Cerebellar cortex (tissue), 1 donor: ENCODE results near the gene GINS1.

Experiments
- DNase-seq: peaks from one replicate; pipeline ENCODE4 v3.0.0-alpha.2; 2015; ENCODE audit warnings: low spot score

The GINS1 gene

DNA sequence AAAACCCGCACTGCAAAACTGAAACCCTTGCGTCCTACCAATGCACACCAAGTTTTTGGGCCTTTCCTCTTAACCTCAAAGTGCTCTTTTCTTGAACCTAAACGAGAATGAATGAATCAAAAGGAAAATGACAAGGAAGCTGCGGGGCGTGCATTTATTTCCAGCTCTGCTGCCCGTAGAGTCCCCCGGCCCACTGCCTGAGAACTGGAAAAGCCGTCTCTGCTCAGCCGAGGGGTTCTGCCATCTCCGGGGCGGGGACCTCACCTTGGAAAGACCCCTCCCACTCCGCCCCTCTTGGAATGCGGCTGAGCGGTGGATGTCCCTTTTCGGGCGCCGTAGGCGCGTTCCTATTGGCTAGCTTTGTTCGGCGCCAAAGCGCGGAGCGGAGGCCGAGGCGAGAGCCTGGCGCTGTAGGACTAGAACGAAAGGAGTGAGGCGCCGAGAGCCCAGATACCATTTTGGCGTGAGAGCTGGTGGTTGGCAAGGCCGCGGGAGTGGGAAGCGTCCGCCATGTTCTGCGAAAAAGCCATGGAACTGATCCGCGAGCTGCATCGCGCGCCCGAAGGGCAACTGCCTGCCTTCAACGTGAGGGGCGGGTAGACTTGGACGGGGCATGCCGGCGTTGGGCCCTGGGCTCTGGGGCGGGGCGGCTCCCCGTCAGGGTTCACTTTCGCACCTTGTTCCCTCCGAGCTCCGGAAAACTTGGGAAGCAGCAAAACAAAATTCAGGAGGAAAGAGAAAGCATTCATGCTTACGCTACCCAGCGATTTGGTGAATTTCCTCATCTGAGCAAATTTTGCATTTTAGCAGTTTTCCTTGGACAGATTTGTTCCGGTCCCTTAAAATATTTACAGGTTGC, at the start of gene GINS1:
Gene GINS1 (plus strand): TSS at position 363 of the 859 bp plus-strand sequence. CDS start 148 bp downstream, at position 511.
- peak; percentile 91 for DNase-seq

DNA sequence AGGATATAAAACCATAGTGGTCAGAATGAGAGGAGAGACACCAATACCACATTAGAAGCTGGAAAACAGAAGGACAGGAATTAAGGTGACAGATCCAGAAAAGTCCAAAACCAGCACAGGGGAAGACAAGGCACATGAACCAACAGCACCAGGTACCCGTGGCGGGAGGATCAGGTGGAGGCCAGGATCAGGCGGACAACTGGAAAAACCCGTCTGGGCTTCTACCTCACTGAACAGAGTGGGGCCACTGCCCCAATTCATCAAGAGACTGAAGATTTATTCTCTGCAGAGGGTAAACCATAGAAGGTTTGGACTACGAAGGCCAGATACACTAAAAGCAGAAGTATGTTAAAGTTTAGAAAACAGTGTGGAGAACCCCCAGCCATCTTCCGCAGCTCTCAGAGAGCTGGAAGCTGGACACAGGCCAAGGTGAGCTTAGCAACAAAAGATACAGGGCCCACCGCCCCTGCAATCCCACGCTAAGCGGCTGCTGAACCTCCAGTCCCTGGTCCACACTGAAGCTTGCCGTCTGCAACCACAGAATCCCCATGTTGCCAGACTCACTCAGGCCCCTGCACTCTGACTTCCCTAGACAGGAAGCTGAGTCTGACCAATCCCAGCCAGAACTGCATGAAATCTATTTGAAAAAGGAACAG, 46.7 kb upstream of the GINS1 start:
- no peak for DNase-seq

DNA sequence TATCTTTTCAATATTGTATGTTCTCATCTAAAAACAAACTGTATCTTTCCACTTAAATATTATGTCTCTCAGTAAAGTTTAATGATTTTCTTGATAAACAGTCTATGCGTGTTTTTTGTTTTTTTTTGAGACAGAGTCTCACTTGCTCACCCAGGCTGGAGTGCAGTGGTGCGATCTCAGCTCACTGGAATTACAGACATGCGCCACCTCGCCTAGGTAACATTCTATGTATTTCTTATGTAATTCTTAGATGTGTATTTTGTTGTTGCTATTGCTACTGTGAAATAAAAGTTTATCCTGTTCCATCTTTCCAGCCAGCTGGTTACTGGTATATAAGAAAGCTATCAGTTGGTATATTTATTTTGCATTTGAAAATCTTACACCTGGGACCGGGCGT, 46.2 kb upstream of the GINS1 start:
- no peak for DNase-seq

DNA sequence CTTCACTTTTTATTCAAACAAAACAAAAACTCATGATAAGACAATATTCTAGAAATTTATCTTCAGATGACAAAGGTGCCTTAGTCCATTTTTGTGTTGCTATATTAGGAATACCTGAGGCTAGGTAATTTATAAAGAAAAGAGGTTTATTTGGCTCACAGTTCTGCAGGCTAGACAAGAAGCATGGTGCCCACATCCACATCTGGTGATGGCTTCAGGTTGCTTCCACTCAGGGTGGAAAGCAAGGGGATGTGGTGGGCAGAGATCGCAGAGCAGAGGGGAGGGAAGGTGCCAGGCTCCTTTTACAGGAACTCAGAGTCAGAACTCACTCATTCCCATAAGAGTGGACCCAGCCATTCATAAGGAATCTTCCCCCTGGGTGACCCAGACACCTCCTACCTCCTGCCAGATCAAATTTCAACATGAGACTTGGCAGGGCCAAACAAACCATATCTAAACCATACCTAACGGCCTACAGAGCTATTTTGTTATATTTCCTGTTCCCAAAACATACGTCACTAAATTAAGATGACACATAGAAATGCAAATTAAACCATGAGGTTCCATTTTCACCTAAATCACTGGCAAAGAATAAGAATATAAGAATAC, 43.2 kb upstream of the GINS1 start:
- no peak for DNase-seq

DNA sequence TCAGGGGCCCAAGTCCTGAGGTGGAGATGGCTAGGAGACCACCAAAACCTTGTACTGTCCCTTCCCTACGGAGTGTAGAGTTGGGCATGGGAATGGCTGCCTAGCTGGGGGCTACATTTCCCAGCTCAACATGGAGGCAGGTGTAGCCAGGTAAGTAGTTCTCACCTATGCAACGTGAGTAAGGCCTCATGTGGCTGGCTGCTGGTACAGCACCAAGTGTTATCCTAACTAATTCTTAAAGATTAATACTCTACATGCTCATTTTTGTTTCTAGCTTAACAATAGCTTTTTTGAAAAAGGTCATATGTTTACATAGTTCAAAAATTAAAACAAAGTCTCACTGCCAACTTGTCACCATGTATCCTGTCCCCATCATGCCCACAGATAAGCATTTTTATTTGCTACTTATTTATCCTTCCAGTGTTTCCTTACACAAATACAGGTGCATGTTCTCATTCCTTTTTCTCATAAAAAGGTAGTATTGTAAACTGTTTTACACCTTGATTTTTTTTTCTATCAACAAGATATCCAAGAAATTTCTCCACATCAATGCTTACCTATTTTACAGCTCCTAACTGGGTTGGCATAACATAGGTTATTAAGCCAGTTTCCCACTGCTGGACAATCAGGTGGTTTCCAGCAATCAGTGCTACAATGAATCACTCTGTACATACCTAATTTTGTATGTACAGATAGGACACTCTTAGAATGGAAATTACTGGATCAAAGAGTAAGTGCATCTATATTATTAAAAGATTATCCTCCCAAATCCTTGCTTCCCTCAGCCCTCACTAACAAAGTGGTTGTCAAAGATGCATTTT, 42.4 kb upstream of the GINS1 start:
- DNase-seq = no peak

DNA sequence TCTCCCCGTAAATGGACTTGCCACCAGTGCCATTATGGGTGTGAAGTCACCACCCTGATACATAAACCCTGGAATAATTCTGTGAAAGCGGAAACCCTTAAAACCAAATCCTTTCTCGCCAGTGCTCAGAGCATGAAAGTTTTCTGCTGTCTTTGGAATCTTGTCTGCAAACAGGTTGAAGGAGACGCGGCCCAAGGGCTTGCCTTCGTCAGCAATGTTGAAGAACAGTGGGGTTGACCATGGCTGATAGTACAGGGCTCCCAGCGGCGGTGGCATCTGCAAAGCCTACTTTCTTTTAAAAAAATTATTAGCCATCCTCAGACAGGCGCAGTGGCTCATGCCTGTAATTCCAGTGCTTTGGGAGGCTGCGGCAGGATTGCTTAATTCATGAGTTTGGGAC, 38.9 kb upstream of the GINS1 start:
- no peak for DNase-seq

DNA sequence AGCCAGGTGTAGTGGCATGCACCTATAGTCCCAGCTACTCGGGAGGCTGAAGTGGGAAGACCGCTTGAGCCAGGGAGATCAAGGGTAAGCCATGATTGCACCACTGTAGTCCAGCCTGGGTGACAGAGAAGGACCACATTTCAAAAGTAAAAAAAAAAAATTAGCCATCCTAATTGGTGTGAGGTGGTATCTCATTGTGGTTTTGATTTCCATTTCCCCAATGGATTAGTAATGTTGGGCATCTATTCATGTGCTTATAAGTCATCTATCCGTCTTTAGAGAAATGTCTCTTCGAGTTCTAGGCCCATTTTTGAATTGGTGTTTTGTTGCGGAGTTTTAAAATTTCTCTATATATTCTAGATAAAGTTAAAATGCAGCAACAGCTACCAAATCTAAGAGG, 38.5 kb upstream of the GINS1 start:
- no peak for DNase-seq

DNA sequence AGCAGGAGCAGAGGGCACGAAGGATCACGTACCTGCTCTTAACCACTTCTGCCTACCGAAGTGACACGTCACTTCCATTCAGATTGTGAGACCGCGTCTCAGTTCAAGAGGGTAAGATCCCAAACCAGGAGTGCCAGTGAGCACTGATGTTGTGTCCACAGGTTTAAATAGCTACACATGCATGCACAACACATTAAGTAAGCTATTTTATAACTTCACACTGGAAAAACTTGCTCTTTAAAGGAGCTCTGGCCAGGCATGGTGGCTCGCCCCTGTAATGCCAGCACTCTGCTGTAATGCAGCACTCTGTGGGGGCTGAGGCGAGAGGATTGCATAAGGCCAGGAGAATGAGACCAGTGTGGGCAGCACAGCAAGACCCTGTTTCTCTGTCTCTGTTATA, 37.9 kb upstream of the GINS1 start:
- no peak for DNase-seq

DNA sequence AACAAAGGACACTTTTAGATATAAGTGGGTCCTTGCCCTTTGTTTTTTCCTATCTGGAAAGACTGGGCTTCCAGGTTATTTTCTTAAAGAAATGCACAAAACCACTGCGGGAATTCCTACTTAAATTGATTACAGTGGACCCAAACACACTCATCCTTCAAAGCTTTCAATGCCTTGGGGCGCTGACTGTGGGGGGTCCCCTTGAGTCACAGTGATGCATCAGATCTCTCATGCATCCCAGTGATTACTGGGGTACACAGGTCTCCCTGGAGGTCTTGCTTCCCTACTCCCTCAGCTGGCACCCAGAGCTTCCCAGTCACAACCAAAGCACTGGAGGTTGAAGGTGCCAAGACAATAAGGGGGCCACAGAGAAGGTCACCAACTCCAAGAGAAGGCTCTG, 37.5 kb upstream of the GINS1 start:
- DNase-seq = no peak

DNA sequence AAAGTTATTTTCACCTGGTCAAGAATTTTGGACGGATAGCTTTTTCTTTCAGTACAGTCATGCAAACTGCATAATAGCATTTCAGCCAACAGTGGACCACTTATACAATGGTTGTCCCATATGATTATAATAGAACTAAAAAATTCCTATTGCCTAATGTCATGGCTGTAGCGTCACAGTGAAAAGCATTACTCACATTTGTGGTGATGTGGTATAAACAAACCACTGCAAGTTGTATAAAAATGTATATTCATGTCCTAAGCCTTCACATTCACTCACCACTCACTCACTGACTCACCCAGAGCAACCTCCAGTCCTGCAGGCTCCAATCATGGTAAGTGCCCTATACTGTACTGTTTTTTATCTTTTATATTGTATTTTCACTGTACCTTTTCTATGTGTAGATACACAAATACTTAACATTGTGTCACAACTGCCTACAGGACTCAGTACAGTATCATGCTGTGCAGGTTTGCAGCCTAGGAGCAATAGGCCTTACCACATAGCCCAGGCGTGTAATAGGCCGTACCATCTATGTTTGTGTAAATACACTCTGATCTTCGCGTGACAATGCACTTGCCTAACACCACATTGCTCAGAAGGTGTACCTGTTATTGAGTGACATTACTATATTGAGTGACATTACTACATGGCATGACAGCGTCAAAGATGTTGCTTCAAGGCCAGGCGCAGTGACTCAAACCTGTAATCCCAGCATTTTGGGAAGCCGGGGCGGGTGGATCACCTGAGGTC, 34.7 kb upstream of the GINS1 start:
- DNase-seq = no peak

DNA sequence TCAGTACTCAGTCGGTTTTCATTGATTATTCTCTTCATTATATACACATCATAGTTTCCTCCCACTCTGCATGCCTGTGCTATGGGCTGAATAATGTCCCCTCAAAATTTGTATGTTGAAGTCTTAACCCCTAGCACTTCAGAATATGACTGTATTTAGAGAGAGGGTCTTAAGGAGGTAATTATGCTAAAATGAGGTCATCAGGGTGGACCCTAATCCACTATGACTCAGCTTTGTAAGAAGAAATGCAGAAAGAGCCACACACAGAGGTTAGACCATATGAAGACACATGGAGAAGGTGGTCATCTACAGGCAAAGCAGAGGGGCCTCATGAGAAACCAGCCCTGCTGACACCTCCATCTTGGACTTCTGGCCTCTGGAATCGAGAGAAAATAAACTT, 32.6 kb upstream of the GINS1 start:
- DNase-seq = no peak

DNA sequence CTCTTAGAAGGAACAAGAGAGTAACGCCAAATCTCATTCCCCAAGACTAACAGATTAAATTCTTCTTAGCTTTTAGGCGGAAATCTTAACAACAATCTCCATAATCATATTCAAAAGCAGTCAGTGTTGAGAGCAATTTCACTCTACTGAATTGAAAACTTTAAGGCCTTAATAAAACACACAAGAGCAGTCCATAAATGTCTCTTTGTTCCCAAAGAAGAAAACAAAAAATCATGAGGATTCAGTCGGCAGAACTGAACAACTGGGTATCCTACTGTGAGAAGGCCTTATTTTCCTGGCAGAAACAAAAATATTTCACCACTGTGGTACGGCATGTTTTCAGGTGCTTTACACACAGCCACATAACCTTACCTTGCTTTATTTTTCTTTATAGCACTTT, 31.2 kb upstream of the GINS1 start:
- no peak for DNase-seq

DNA sequence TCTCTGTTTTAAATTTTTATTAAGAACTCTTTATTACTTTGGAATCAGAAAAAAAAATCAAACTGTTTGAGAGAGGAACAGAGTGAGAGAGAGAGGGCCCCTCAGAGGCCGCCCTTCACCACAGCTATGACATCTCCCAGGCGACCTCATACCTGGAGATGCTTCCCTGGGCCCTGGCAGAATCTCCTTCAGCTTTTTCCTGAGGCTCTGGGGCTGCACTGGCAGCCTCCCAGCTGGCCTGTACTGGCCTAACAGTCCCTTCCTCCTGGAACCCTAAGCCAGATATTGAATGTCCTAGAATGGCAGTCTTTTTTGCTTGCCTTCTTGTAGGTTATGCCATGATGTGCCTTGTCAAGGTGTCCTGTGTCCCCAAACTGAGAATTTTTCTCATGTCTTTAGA, 30.6 kb upstream of the GINS1 start:
- peak; percentile 68 for DNase-seq

DNA sequence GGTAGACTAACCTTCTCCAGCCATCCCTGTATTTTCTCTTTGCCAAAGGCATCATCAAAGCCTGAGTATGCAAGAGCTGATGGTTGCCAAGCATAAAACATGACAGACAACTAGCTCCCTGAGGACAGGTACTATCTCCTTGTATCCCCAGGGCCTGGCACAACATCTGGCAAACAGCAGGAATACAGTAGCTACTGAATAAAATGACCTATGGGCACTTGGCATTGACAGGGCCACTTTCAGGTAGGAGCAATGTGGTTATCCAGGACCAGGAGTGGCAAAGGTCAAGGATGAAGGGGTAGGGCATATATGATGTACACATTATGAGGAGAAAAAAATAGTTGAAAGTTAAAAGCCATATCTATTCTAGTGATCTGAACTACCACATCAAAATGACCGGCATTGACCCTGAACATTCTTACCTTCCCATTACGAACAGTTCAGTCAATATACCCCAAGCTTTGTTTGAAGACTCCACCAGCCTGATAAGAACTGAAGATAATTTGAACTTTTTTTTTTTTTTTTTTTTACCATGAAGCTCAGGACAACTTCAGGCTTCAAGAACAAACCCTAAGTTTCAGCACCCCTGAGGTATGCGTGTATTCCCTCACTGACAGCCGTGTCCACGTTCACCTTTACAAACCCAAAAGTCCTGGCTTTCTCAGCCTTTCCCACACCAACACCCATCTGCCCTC, 29.1 kb upstream of the GINS1 start:
- no peak for DNase-seq

DNA sequence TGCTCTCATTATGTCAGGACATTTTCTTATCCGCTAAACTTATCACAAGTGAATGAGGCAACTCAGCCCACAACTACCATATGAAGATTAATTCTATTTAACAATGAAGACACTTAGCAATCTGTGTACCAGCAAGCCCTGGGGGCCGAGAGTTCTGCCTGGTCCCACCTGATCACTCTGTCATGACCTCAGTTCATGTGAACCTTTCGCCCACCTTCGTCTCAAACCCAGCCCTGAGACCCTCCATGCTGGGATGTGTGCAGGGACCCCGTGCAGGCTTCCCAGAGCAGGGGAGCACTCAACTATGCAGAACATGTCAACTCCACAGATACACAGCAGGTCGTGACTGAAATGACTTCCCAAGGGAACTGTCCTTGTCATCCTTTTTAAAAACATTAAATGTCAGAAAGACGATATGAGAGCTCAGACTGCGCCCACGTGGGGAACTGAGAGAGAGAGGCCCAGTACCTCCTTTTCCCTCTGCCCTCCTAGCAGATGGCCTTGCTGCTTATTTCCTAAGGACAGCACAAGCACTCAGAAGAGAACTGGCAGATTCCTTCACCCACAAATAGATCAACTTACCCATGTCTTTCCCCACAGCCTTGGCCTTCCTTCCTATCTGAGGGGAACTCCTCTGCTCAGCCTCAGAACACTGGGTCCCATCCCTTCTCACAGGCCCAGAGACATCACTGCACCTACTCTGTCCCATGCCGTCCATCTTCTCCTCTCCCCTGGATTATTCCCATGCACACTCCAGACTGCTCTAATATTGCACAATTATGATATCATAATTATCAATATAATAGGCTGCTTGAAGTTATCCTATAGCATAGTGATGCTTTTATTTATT, 28.4 kb upstream of the GINS1 start:
- no peak for DNase-seq

DNA sequence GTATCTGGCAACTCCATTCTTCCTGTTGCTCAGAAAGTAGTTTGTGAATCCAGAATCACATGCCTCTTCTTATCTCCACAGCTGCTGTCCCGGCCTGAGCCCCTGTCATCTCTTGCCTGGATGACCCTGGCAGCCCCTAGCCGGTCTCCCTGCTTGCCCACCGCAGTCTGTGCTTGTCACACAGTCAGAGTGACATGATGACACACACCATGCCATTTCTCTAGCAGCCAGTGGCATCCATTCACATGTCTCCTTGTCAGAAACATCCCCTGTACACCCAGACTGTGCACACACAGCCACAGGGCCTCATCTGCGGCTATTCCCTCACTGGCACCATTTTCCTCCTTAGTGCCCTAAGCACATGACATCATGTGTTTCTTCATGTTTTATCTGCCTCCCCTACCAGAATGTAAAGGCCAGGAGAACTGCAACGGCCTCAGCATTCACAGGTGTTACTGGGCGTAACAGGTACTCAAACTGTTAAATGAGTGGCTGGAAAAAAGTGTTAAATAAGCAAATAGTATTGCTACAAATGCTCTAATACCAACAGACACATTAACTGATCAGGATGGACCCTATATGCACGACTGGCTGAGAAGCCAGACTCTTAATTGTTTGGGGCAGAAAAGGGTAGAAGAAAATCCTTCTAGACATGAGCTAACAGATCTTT, 26.4 kb upstream of the GINS1 start:
- no peak for DNase-seq

DNA sequence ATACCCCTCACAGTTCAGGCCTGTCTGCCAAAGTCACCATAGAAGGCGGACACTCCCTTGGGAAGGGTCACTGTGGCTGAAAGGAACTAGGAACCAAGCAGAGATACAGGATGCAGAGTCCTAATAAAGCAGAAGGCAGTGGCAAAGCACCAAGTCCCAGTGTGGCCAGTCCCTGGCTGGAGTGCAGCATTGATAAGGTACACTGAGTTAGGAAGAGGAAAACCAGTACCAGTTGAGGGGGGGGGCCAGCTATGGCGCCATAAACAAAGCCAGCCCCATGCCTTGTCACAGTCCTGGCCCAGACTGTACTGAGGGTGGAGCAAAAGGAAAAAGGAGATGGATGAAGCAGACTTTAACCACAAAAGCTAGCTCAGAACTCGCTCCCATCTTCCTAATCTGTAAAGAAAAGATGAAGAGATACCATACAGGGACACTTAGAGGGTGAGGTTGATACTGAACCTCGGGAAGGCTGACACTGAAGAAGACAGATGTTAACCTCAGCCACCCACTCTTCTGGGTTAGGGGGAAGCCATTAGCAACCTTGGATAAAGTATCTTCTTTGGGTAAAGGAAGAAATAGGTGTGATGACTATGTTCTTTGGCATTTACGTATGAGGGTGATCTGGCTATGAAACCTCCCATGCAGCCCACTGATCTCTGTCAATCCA, 24.6 kb upstream of the GINS1 start:
- no peak for DNase-seq

DNA sequence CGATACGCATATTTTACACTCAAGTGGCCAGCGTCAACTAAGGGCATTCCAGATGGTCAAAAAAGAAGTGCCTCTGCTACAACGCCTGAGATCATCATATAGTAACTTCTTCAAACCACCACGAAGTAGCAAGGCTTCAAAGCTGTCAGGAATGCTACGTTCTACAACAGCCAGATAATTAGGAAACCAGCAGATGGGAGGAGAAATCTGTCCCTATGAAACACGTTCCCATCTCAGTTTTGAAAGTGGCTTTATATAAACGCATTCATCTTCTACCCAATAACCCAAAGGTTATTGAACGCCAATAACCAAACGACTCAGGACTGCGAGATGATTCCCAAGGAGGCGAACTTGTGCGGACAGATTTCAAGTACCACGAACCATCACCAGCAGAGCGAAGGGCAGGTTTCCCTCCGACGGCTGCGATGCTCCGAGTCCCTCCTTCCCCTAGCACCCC, 18.0 kb upstream of the GINS1 start:
- peak; percentile 49 for DNase-seq
